GM12878 (cell line): Measurements from ENCODE around the gene LEUTX. TPM values are rescaled to one million over a fixed set of nuclear protein-coding genes. Genes with fewer than 3 reads are reported as not detected.
A peak's percentile ranks its signal among the peaks of the same experiment; 100 is the strongest.

Source experiments
- ATAC-seq: fragments of 200-7000 bp; cut with Tn5 transposase; 3 replicates; pipeline ENCODE4 v1.9.1; 2020; ENCODE audit warnings: mild to moderate bottlenecking, moderate library complexity
- BruUV-seq: library from RNA; stranded (reverse); fragments of 400-500 nt; replicated peaks from 2 replicates; lab custom pipeline; 2021; lab: Mats Ljungman, UMichigan
- CTCF ChIA-PET: fragments of 300-600 bp; sonication (Branson Sonifier 250); formaldehyde crosslinking; extraction: SDS; loops from one replicate; lab custom pipeline; 2021; ENCODE audit warnings: inconsistent platforms; lab: Yijun Ruan, JAX
- POLR2A ChIA-PET: fragments of 350-600 bp; formaldehyde crosslinking; extraction: SDS; loops from one replicate; lab custom pipeline; 2021; ENCODE audit warnings: inconsistent platforms; lab: Charles Lee
- RAD21 ChIA-PET: fragments of 300-600 bp; sonication (Branson Sonifier 250); formaldehyde crosslinking; loops from one replicate; lab custom pipeline; 2023; ENCODE audit warnings: antibody characterized with exemption; ENCODE audit not compliant: unreplicated experiment; lab: Charles Lee
- SMC1A ChIA-PET: fragments of 300-600 bp; sonication (Branson Sonifier 250); formaldehyde crosslinking; loops from one replicate; lab custom pipeline; 2023; ENCODE audit not compliant: unreplicated experiment, uncharacterized antibody; lab: Charles Lee
- DNase-seq: peaks from one replicate; pipeline ENCODE4 v3.0.0-alpha.2; 2011; ENCODE audit warnings: low read depth, low spot score
- FAIRE-seq: peaks from 3 replicates; lab custom pipeline; 2011; peaks lifted over from hg19 to GRCh38; lab: Jason Lieb, UNC
- H2AFZ ChIP-seq: 2 replicates; pipeline ENCODE4 v1.6.0; 2011; ENCODE audit warnings: low read depth, low read length, control low read depth; ENCODE audit not compliant: control insufficient read depth
- H3K27ac ChIP-seq: 2 replicates; pipeline ENCODE4 v1.5.1; 2011; ENCODE audit warnings: control low read depth; ENCODE audit not compliant: control insufficient read depth, insufficient read depth
- H3K27me3 ChIP-seq, 2 experiments: replicated peaks in 1 of 2; 2 replicates each; pipeline versions ENCODE4 v1.6.0 to v1.6.1; 2011; ENCODE audit warnings: low read length in 1 of 2; ENCODE audit not compliant: control insufficient read depth in 2 of 2, insufficient read depth in 2 of 2
- H3K36me3 ChIP-seq, 2 experiments: 2 replicates each; pipeline ENCODE4 v1.5.1; 2011; ENCODE audit warnings: low read length in 1 of 2; ENCODE audit not compliant: control insufficient read depth in 2 of 2, insufficient read depth in 2 of 2
- H3K4me1 ChIP-seq: 2 replicates; pipeline ENCODE4 v1.6.1; 2011; ENCODE audit warnings: mild to moderate bottlenecking, low read length, moderate library complexity, mixed read lengths; ENCODE audit not compliant: control insufficient read depth, insufficient read depth
- H3K4me2 ChIP-seq: 2 replicates; pipeline ENCODE4 v1.6.0; 2011; ENCODE audit warnings: control low read depth; ENCODE audit not compliant: control insufficient read depth, insufficient read depth
- H3K4me3 ChIP-seq: fragments of 200-600 bp; sonication (generic); 2 replicates; pipeline ENCODE4 v1.5.1; 2016
- H3K79me2 ChIP-seq: 2 replicates; pipeline ENCODE4 v1.6.0; 2011; ENCODE audit warnings: low read length; ENCODE audit not compliant: control insufficient read depth, insufficient read depth
- H3K9ac ChIP-seq: 2 replicates; pipeline ENCODE4 v1.8.0; 2011; ENCODE audit warnings: low read length, control low read depth, mixed read lengths; ENCODE audit not compliant: control insufficient read depth, insufficient read depth
- H3K9me3 ChIP-seq: replicated peaks from 3 replicates; pipeline ENCODE4 v1.5.1; 2011; ENCODE audit warnings: mild to moderate bottlenecking, low read length; ENCODE audit not compliant: control insufficient read depth, insufficient read depth
- H4K20me1 ChIP-seq: 2 replicates; pipeline ENCODE4 v1.6.0; 2011; ENCODE audit not compliant: control insufficient read depth, insufficient read depth
- ATF7 ChIP-seq: fragments of 450-650 bp; IDR thresholded peaks from 2 replicates; pipeline ENCODE4 v1.6.1; 2016; ENCODE audit warnings: low read depth, mild to moderate bottlenecking
- CREB1 ChIP-seq: IDR thresholded peaks from 2 replicates; pipeline ENCODE4 v1.6.1; 2012; ENCODE audit warnings: low read depth, mild to moderate bottlenecking, inconsistent platforms
- E4F1 ChIP-seq: fragments of 450-650 bp; IDR thresholded peaks from 2 replicates; pipeline ENCODE4 v1.6.1; 2018; ENCODE audit warnings: borderline replicate concordance, mild to moderate bottlenecking; ENCODE audit not compliant: partially characterized antibody
- EGR1 ChIP-seq, 2 experiments: IDR thresholded peaks; 1 replicate in 1 of 2; 2 replicates in 1 of 2; pipeline ENCODE4 v1.6.1; 2011 to 2012; ENCODE audit warnings: low read depth in 2 of 2, low read length in 2 of 2, borderline replicate concordance in 1 of 2, mild to moderate bottlenecking in 1 of 2, moderate library complexity in 1 of 2
- FOS ChIP-seq: IDR thresholded peaks from 3 replicates; pipeline ENCODE4 v1.6.1; 2011; ENCODE audit warnings: borderline replicate concordance; ENCODE audit not compliant: insufficient read length; ENCODE audit errors: extremely low read depth
- HCFC1 ChIP-seq: fragments of 150-350 bp; IDR thresholded peaks from 2 replicates; pipeline ENCODE4 v1.6.1; 2014; ENCODE audit warnings: low read length
- IKZF2 ChIP-seq, 2 experiments: fragments of 450-650 bp; IDR thresholded peaks; 2 replicates each; pipeline ENCODE4 v1.6.1; 2017; ENCODE audit warnings: mild to moderate bottlenecking in 2 of 2, moderate library complexity in 2 of 2
- MEF2A ChIP-seq: IDR thresholded peaks from 2 replicates; pipeline ENCODE4 v1.6.1; 2011; ENCODE audit warnings: low read depth, mild to moderate bottlenecking, low read length, moderate library complexity; ENCODE audit not compliant: insufficient read depth
- NFYB ChIP-seq: IDR thresholded peaks from 2 replicates; pipeline ENCODE4 v1.6.1; 2011; ENCODE audit warnings: low read depth, mild to moderate bottlenecking, low read length, improper control_type of control experiment, moderate library complexity; ENCODE audit not compliant: insufficient read depth
- NR2F1 ChIP-seq: fragments of 450-650 bp; conservative IDR thresholded peaks from 2 replicates; pipeline ENCODE4 v1.6.1; 2017; ENCODE audit warnings: mild to moderate bottlenecking
- NRF1 ChIP-seq: conservative IDR thresholded peaks from 2 replicates; pipeline ENCODE4 v1.6.1; 2011; ENCODE audit warnings: mild to moderate bottlenecking, low read depth, low read length, improper control_type of control experiment
- POLR2AphosphoS5 ChIP-seq: IDR thresholded peaks from 2 replicates; pipeline ENCODE4 v1.6.1; 2011; ENCODE audit warnings: mild to moderate bottlenecking, low read length, inconsistent platforms
- RAD21 ChIP-seq: IDR thresholded peaks from 2 replicates; pipeline ENCODE4 v1.6.1; 2011; ENCODE audit warnings: mild to moderate bottlenecking, low read depth, low read length, moderate library complexity; ENCODE audit not compliant: insufficient read depth
- RBBP5 ChIP-seq: fragments of 200-600 bp; sonication (generic); conservative IDR thresholded peaks from 2 replicates; pipeline ENCODE4 v1.6.1; 2016
- RCOR1 ChIP-seq: conservative IDR thresholded peaks from 2 replicates; pipeline ENCODE4 v1.6.1; 2012; ENCODE audit warnings: low read depth, low read length, improper control_type of control experiment
- SPI1 ChIP-seq: IDR thresholded peaks from 2 replicates; pipeline ENCODE4 v1.6.1; 2011; ENCODE audit warnings: low read depth, mild to moderate bottlenecking, low read length, moderate library complexity, borderline replicate concordance; ENCODE audit not compliant: insufficient read depth
- SREBF1 ChIP-seq: IDR thresholded peaks from 2 replicates; pipeline ENCODE4 v1.6.1; 2012; ENCODE audit warnings: mild to moderate bottlenecking, low read length
- SREBF2 ChIP-seq: IDR thresholded peaks from 2 replicates; pipeline ENCODE4 v1.6.1; 2012; ENCODE audit warnings: mild to moderate bottlenecking, low read length
- SUPT20H ChIP-seq: IDR thresholded peaks from 2 replicates; pipeline ENCODE4 v1.6.1; 2011; ENCODE audit warnings: low read depth, mild to moderate bottlenecking, low read length, moderate library complexity, borderline replicate concordance; ENCODE audit not compliant: control insufficient read depth
- TARDBP ChIP-seq: IDR thresholded peaks from 2 replicates; pipeline ENCODE4 v1.6.1; 2016; ENCODE audit warnings: borderline replicate concordance
- TBL1XR1 ChIP-seq: IDR thresholded peaks from 2 replicates; pipeline ENCODE4 v1.6.1; 2012; ENCODE audit warnings: low read depth, low read length, improper control_type of control experiment
- TCF7 ChIP-seq: IDR thresholded peaks from 2 replicates; pipeline ENCODE4 v1.6.1; 2014; ENCODE audit warnings: antibody characterized with exemption, borderline replicate concordance
- ZZZ3 ChIP-seq: IDR thresholded peaks from 2 replicates; pipeline ENCODE4 v1.6.1; 2011; ENCODE audit warnings: low read depth; ENCODE audit not compliant: control insufficient read depth, insufficient read length
- WGBS: methylation state at CpG from one replicate; pipeline ENCODE4 v1.1.6; 2016; ENCODE audit warnings: low lambda C conversion rate; ENCODE audit not compliant: insufficient replicate concordance, insufficient coverage; ENCODE audit errors: missing lambda C conversion rate; 5-methylcytosine and 5-hydroxymethylcytosine counted together
- in situ Hi-C: fragments of 300-500 bp; cut with MboI; formaldehyde crosslinking; loops from 9 replicates; pipeline ENCODE4 v1.14.3; 2018; ENCODE audit warnings: mixed read lengths
- intact Hi-C: fragments of 100-400 bp; cut with micrococcal nuclease; formaldehyde crosslinking; loops from one replicate; pipeline ENCODE4 v1.14.2; 2022; ENCODE audit not compliant: unreplicated experiment
- polyA plus RNA-seq, 11 experiments: library from polyadenylated mRNA; depleted of rRNA in 4 of 11; unstranded in 6 of 11; stranded (reverse) in 5 of 11; fragments of >200 nt; fragmentation: Nextera tagmentation in 4 of 11; fragmentation: Illumina TruSeq in 1 of 11; extraction: Ambion mirVana in 4 of 11; extraction: Trizol in 1 of 11; gene quantifications; 1 replicate in 1 of 11; 2 replicates in 10 of 11; pipeline versions ENCODE4 v1.2.1 to v1.2.3, GENCODE V29; 2011 to 2016; ENCODE audit warnings: inconsistent platforms in 2 of 11, missing spikeins in 2 of 11, low read depth in 1 of 11
- total RNA-seq, 4 experiments: library from RNA; depleted of rRNA in 3 of 4; stranded (reverse); fragments of >200 nt in 3 of 4; fragmentation: Illumina TruSeq in 1 of 4; extraction: Trizol in 1 of 4; gene quantifications; 2 replicates each; pipeline versions ENCODE4 v1.2.1 to v1.2.3, GENCODE V29; 2013 to 2021

Gene LEUTX
- total and polyA plus RNA-seq, 10 of the 15 experiments (the other 5 are each of a cell fraction or from before 2014, with no cell fraction given), result 0.29 to 0.46 (median 0.40) TPM; not detected in 4

GRCh38 chr19:39833464-39834286, 55.0 kb downstream of the LEUTX start, which contains the start of gene DYRK1B:
Gene DYRK1B, minus strand, starts transcription at chr19:39834162. Its CDS starts 2,295 bp downstream, at chr19:39831867.
- FAIRE-seq, result peak; percentile 99
- peak within 1 kb of the TSS; percentile 75 for H3K9ac ChIP-seq
- peak within 1 kb of the TSS; percentile 56 for H3K4me2 ChIP-seq
- TF ChIP-seq POLR2AphosphoS5 (peak; percentile 63; the same call in 1 of the 2 replicates), TARDBP (no peak), FOS (peak; percentile 78), SUPT20H (no peak), E4F1 (no peak), HCFC1 (peak; percentile 54), RCOR1 (no peak), CREB1 (peak; percentile 57; the same call in 1 of the 2 replicates), EGR1 (IDR thresholded peaks at IDR 0.05; ENCODE audit: borderline replicate concordance in 1 of 2, low read depth in 2 of 2, low read length in 2 of 2) (peak in 1 of 2 experiments; percentile 79; a peak in 2 of 3 replicates), TBL1XR1 (no peak), RBBP5 (no peak), ATF7 (no peak), SREBF1 (no peak), SPI1 (no peak), SREBF2 (no peak), IKZF2 (IDR thresholded peaks at IDR 0.05) (no peak), RAD21 (no peak), ZZZ3 (no peak), MEF2A (0 out of 2 replicates have a peak, but pooled peaks have one; percentile 7), TCF7 (no peak), NR2F1 (peak; percentile 98), NFYB (peak; percentile 98), NRF1 (peak; percentile 99)

More at GRCh38 chr19:39833464-39834286, 55.0 kb downstream of the LEUTX start, which contains the start of gene DYRK1B:
- WGBS, result 1% methylated on average over 40 of the region's 59 CpGs
- H3K27me3 ChIP-seq, result no peaks in the 10 kb centered on the region
- ChIA-PET RAD21 (interaction anchor here (0.6 to 2.1 kb wide), 17 partner anchors 9 to 921 kb away, joined by 3 to 29 read pairs (median 6); partner anchors contain the start of genes FBL and PSMC4), SMC1A (interaction anchor here (0.7 to 2.1 kb wide), 12 partner anchors 11 to 398 kb away, joined by 3 to 33 read pairs (median 4); partner anchors contain the start of genes FBL, LEUTX, PSMC4 and RPS16), POLR2A (interaction anchor here (0.5 to 2.1 kb wide), 21 partner anchors 8 to 494 kb away, joined by 3 to 34 read pairs (median 4); partner anchors contain the start of genes FBL and RPS16), CTCF (interaction anchor here (0.9 to 2.1 kb wide), 13 partner anchors 9 to 282 kb away, joined by 3 to 61 read pairs (median 5); partner anchors contain the start of gene PSMC4)
- in situ Hi-C loops (no loop called here), intact Hi-C loops (no loop called here)
- H3K27ac ChIP-seq, result peak within 1 kb of the TSS; percentile 51
- peak within 1 kb of the TSS; percentile 70 for H2AFZ ChIP-seq
- no TSS peak for BruUV-seq
- peak; percentile 92 for DNase-seq
- ATAC-seq, result peak; percentile 98
- H3K9me3 ChIP-seq, result no peaks in the 10 kb centered on the region
- peaks cover 34 to 44% of the 10 kb centered on the region in 2 experiments for H3K36me3 ChIP-seq
- peak within 1 kb of the TSS; percentile 97 for H3K4me3 ChIP-seq
- H4K20me1 ChIP-seq, result no peaks in the 10 kb centered on the region
- H3K79me2 ChIP-seq, result peaks cover 15% of the 10 kb centered on the region
- peaks cover 15% of the 10 kb centered on the region for H3K4me1 ChIP-seq
